ENCODE measurements around the gene GBP2. TPM values are rescaled to one million over a fixed set of nuclear protein-coding genes. Genes with fewer than 3 reads are reported as not detected.
"Not testable (repeated sequence)": the region's sequence is repeated elsewhere in the genome, so short reads cannot be mapped to it uniquely, and the experiment has no call there.

The GBP2 gene, protein sequence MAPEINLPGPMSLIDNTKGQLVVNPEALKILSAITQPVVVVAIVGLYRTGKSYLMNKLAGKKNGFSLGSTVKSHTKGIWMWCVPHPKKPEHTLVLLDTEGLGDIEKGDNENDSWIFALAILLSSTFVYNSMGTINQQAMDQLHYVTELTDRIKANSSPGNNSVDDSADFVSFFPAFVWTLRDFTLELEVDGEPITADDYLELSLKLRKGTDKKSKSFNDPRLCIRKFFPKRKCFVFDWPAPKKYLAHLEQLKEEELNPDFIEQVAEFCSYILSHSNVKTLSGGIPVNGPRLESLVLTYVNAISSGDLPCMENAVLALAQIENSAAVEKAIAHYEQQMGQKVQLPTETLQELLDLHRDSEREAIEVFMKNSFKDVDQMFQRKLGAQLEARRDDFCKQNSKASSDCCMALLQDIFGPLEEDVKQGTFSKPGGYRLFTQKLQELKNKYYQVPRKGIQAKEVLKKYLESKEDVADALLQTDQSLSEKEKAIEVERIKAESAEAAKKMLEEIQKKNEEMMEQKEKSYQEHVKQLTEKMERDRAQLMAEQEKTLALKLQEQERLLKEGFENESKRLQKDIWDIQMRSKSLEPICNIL
- total RNA-seq (2014; rRNA removed; shearing (Covaris generic)), result 7.8 and 10.3 TPM in 2 replicates

DNA sequence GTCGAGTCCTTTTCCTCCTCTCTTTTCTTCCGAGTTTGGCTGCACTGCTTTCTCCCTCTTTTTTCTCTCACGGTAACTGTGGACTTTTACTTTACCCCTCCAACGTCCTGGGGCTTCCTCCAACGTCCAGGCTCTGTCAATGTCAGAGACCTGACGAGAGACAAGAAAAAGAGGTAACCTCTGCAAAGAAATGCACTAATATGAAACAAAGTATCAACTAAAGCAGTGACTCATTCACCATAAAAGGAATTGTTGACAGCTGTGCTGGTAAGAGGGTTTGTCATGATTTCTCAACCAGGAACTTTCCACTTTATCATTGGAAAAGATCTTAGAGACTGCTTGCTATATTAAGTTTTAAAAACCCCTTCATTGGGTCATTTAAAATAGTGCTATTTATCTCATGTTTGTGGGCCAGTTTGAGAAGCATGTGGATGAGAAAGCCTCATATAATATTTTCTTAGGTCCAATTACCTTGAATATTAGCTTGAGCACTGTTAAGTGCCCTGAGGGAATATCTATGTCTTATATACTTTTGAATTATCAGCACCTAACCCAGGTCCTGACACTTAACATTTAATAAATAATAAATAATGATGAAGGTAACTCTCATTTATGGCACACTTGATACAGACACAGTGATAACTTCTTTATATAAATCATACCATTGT, at the start of gene GBP2:
Gene GBP2 (minus strand): TSS at position 202 of the 668 bp plus-strand sequence. CDS start 4,148 bp downstream, outside the sequence.
- peak; percentile 66 for DNase-seq (ENCODE audit: low spot score)

DNA sequence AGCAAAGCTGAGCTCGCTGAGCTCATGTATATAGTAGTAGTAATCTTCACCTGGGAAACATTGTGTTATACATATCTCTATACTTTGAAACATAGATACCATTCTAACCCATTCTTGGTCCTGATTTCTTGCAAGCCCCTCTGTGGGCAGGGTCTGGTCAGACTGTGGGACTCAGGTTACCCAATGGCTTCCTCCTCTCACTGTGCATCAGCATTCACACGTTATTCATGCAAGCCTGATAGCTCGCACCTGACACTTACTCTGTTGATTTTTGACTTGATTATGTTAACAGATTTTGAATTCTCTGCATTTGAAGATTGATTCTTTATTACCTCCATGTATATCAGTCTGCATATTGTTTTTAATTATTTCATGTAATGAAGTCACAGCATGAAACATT, 48.6 kb upstream of the GBP2 start:
- no peak for DNase-seq (ENCODE audit: low spot score)

DNA sequence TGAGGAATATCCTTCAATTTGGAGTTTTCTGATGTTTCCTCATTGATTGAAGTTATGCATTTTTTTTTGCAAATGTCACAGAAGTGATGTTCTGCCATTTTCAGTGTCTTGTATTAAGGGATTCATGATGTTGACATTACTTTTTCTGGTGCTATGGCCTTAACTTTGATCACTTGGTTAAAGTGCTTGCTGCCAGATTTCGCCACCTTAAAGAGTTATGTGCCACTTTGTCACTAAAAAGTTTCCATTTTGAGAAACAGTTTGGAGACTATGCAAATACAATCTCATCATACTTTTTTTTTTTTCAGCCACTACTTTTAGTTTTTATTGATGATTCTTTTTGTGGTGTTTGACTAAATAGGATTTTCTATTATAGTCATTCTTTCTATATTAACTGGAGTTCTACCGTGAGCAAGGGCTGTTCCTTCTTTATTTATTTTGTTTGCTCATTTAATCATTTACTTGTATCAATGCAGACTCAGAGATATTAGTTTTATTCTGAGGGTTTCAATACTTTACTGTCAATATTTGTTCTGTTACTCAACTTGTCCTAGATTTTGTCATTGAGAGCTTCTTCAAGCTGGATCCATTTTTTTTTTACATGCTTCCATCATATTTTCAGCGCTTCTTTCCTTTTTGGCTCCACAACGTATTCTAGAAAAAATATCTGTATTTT, 46.7 kb upstream of the GBP2 start:
- no peak for DNase-seq (ENCODE audit: low spot score)

DNA sequence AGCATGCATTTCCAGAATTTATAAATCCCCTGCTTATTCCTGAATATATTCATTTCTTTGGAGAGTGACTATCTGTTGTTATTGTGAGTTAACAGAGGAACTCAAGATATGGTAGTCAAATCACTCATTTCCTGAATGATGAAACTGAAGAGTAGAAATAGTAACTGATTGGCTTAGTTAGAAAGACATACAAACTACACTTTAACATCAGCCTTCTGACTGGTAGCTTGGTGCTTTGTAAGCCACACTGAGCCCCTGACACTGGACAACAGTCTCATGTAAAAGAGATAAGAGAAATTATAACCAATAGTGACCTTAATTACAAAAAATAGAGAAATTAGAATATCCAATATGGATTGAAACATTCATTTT, 45.1 kb upstream of the GBP2 start:
- no peak for DNase-seq (ENCODE audit: low spot score)

DNA sequence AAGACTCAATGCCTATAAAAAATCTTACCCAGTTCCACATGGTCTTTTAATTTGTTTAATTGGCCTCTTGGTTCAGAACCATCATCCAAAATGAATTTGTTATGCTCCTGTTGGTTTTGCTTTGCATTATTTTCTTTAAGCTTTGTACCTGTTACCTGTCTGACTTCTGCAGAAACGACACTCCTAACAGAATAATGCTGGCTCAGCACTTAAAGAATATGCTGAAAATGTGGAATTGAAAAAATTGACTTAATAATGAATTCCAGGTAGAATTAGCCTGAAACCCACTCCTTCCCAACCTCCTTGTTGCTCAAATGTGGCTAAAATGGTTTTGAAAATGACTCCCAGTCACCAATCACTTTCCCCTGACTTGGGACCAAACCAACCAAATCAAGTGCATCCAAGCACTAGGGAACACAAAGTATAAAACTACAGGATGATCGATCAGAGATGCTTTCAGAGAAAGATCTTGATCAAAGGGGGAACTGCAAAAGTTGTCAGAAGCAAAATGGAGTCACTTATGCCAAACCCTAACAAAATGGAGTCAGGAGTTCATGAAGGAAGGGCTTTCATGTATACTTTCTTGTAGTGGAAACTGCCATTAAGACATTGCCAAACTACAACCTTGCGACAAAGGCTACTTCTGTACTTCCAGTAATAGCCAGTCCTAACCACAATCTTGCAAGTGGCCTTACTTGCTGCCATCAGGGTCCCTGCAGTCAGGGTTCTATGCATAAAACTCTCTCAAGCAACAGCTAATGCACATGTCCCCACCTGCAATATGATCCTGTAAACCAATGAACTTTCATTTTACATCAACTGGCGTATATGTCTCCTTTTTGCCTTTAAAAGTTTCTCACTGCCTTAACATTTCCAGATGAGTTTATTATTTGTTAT, 44.5 kb upstream of the GBP2 start:
- DNase-seq (ENCODE audit: low spot score), result no peak

DNA sequence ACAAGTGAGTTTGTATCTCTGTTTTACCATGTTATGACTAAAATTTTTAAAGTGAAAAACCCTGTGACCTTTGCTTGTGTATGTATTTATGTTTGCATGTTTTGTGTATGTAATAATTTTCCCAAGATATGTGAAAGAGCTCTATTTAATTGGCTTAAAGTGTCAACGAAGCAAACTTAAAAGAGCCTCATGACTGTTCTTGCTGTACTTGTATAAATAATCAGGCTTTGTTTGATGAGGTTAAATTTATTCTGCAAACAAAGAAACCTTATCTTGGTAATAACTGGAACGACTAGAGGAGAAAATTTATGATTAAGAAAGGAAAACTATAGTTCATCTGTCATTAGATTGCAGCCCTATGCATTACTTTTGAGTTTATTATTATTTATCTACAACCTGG, 43.3 kb upstream of the GBP2 start:
- DNase-seq (ENCODE audit: low spot score), result no peak

DNA sequence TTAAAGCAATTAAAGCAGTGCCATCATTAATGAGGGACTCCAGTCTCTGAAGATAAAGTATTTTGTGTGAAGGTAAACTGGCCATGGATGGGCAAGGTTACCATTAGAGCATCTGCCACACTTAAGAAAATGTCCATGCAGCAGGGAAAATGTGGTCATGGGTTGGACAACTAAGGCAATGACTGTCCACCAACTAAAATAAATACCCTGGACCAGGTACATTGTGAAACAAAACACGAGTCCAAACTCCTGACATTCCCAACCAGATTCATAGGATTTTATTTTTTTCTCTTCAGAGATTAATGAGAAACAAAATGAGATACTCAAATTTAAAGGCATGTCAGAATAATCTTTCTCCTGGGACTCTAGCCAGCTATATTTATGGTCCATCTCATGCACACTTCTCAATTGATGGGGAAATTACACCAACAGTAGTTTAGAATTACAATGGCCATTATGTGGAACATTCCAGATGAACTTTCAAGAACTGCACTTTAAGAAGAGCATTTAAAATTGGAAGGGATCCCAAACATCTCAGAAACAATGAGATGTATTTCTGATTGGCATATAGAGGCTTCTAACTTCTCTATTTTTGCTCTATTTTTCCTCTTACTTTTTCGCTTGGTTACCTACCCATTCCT, 41.8 kb upstream of the GBP2 start:
- DNase-seq (ENCODE audit: low spot score), result no peak

DNA sequence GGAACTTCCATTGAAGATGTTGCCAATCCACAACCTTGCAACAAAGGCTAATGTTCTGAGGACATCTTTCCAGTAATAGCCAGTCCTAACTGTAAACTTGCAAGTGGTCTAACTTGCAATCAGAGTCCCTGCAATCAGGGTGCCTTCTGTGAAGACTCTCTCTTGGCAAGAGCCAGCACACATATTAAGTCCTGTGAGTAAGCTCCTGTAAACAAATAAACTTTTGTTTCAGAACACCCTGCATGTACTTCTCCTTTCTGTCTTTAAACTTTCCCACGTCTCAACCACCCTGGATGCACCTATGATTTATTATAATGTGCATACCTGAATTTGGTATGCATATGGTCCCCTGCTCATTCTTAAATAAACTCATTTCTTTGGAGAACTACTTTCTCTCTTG, 40.8 kb upstream of the GBP2 start:
- no peak for DNase-seq (ENCODE audit: low spot score)

DNA sequence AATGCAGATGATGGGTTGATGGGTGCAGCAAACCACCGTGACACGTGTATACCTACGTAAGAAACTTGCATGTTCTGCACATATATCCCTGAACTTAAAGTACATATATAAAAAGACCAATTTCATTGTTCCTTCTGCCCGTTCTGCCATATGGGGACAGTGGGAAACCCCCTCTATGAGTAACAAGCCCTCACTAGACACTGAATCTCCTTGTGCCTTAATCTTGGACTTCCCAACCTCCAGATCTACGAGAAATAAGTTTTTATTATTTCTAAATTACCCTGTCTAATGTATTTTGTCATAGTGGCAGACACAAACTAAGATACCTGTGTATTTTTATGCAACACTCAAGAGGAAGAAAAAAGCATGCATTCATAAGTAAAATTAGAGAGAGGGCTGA, 39.9 kb upstream of the GBP2 start:
- no peak for DNase-seq (ENCODE audit: low spot score)

DNA sequence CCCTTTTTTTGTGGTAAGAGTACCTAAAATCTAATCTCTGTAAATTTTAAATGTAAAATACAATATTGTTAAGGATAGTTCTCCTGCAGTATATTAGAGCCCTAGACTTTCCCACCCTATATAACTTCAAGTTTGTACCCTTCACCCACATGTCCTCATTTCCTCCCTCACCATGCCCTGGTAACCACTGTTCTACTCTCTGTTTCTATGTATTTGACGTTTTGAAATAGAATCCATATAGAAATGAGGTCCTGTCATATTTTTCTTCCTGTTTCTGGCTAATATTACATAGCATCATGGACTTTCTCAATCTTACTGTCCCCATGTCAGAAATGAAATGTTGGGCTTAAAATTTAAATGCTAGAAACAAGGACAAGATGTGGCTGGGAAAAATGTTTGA, 25.1 kb upstream of the GBP2 start:
- no peak for DNase-seq (ENCODE audit: low spot score)

DNA sequence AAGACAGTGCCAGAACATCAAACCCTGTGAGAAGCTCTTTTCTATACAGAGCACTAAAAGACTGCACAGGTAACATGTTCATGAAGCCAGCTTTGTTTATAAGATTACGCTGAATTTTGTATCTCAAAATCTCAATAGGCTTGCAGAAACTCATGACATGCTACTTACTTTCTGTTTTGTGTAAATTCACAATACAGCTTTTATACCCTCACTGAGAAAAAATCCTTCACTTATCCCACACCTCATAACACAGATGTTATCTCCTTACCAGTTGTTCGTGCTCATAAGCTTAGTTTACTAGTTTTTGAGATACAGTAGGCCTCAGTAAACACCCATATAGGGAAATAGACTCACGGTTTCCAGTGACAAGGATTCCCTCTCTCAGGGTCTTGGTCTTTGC, 24.1 kb upstream of the GBP2 start:
- no peak for DNase-seq (ENCODE audit: low spot score)

DNA sequence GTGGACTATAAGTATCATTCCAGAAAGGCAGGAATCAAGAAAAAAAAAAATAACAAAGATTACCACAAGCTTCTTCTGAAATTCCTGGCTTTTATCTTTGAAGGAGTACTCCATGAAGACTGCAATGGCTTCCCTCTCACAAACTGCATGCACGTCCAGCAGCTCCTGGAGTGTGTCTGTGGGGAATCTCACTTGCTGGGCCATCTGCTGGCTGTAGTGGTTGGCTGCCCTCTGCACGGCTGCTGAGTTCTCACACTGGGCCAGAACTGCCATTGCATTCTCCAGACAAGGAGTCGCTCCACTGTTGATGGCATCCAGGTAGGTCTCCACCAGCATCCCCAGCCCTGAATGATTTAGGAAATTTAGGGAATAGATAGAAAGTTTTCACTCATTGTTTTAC, 23.3 kb upstream of the GBP2 start:
- no peak for DNase-seq (ENCODE audit: low spot score)

DNA sequence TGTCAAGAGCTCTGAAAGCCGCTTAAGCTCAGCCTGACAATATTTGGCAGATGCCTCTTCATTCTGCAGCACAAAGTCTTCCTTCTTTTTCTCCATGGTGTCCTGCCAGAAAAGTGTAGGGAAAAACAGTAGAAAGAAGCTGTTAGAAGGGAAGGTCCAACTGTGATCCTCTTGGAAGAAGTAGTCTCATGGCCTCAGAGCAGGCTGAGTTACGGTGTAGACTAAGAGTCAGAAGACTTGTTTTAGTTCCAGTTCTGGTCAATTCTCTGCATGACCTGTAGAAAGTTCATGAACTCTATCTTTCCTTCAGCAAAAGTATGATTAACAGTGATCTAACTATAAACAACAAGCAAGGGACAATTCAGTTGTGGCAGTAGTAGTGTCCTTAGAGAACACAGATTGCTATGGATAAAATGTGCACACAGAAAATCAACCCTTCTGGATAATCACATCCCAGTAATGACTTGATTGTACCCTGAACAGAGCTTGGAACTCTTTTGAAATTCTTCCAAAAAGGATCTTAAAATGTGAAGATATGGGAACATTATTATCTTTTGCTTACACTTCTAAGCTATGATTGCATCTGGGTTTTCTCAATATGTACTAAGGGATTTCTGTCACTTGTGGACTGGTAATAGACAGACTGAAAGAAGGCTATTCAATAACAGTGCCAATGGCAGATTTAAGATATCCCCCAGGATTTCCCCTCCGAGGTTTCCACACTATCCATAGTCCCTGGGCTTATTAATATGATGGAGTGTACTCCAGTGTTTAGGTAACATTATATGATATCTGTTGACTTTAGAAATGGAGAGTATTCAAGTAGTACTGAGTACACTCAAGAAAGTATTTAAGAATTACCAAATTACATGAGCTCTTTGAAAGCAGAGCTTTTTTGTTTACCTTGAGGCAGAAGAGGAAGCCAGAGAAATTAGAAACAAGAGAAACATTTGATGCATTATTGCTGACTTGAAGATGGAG, 22.1 kb upstream of the GBP2 start:
- no peak for DNase-seq (ENCODE audit: low spot score)

DNA sequence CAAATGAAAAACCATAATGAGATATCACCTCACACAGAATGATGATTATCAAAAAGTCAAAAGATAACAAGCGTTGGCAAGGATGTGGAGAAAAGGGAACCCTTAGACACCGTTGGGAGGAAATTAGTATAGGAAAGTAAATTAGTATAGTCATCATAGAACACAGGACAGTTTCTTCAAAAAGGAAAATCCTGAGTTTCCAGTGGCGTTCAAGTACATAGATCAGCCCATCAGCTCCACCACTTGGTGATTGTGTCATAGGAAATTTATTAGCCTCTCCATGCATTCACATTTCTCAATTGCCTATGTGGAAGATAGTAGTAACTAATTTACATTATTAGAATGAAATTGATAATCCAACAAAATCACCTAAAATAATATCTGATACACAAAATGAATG, 20.8 kb upstream of the GBP2 start:
- no peak for DNase-seq (ENCODE audit: low spot score)

DNA sequence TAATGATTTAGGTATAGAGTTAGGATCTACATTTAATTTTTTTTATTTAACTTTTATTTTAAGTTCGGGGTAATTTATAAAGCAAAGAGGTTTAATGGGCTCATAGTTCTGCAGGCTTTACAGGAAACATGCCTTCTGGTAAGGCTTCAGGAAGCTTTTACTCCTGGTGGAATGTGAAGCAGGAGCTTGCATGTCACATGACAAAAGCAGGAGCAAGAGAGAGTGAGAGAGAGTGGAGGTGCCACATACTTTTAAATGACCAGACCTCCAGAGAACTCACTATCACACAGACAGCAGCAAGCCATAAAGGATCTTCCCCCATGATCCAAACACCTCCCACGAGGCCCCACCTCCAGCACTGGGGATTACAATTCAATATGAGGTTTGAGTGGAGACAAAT, 17.6 kb upstream of the GBP2 start:
- no peak for DNase-seq (ENCODE audit: low spot score)

DNA sequence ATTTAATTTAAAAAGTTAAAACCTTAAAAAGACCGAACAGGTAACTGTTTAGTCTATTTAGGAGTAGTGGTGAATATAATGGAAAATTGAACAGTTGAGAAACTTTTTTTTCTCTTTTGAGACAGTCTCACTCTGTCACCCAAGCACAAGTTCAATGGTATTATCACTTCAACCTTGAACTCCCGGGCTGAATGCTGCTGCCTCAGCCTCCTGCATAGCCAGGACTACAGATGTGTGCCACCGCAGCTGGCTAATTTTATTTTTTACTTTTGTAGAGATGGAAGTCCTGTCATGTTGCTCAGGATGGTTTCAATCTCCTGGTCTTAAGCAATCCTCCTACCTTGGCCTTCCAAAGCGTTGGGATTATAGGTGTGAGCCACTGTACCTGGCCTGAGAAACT, 16.2 kb upstream of the GBP2 start:
- no peak for DNase-seq (ENCODE audit: low spot score)

DNA sequence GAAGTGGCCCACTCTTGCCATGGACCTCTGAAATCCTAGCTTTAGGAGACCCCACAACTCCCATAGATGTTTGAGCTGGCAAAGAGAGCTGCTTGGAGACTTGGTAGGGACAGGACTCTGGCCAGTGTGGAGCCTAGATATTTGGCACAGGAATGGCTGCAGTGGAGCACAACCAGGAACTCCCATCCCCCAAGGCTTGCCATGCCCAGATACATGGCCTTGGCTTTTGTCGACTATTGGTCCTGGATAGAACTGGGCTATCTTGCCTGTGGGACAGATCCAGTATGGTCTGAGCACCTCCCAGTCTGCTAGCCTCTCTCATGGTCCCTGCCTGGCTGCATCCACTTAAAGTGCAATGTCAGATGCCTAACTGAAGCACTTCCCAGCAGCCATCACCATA, 7.8 kb upstream of the GBP2 start:
- no peak for DNase-seq (ENCODE audit: low spot score)

DNA sequence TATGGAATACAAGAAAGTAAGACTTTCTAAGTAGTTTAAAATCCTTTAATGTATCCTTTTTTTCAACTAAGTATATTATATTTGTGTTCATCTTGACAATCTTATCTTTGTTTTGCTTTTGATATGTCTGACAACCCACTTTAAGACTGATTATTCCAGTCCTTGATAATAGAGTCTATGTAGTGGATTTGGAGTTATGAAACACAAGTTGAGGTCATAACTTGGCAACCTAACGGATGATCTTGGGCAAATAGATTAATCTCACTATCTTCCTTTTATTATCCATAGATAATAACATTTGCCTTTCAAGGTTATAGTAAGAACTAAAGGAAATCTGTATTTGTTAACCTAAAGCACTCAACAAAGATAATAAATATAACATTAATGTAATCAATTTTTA, 4.8 kb upstream of the GBP2 start:
- no peak for DNase-seq (ENCODE audit: low spot score)

DNA sequence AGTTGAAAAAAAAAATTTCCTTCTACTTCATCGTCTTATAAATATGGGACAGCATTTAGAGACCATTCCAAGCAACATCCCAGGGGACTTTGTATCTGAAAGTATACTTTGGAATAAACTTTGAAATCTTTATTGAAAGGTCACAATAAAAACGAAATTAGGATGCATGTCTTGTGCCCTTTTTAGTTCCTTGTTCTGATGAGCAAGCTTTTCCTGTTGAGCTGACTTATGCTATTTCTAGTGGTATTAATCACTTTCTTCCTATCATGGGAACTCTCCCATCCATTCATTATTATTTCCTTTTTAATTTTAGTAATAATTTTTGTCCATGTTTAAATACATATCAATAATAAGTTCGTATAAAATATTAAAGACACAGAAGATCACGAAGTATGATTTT, 4.0 kb upstream of the GBP2 start:
- DNase-seq (ENCODE audit: low spot score), result no peak

DNA sequence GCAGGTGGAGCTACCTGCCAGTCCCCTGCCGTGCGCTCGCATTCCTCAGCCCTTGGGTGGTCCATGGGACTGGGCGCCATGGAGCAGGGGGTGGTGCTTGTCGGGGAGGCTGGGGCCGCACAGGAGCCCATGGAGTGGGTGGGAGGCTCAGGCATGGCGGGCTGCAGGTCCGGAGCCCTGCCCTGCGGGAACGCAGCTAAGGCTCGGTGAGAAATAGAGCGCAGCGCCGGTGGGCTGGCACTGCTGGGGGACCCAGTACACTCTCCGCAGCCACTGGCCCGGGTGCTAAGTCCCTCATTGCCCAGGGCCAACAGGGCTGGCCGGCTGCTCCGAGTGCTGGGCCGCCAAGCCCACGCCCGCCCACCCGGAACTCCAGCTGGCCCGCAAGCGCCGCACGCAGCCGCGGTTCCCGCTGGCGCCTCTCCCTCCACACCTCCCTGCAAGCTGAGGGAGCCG, 2.1 kb upstream of the GBP2 start:
- not testable (repeated sequence) for DNase-seq (ENCODE audit: low spot score)
